Spleen (tissue), 11 donors: ENCODE measurements around the gene SLC18A3. TPM values are rescaled to one million over a fixed set of nuclear protein-coding genes. Genes with fewer than 3 reads are reported as not detected.

Experiments
- DNase-seq: peaks from one replicate; pipeline ENCODE4 v3.0.0-alpha.2; 2020
- H3K27ac ChIP-seq, 8 donors: fragments of 200-600 bp; sonication (generic) in 7 of 8; 1 replicate in 4 of 8; 2 replicates in 4 of 8; pipeline versions ENCODE4 v1.5.0 to v1.8.0; 2016 to 2021; ENCODE audit warnings: inconsistent platforms in 4 of 8, mild to moderate bottlenecking in 4 of 8, moderate library complexity in 1 of 8
- H3K27me3 ChIP-seq, 7 donors: fragments of 200-600 bp; sonication (generic) in 6 of 7; replicated peaks in 1 of 7; 1 replicate in 4 of 7; 2 replicates in 3 of 7; pipeline versions ENCODE4 v1.5.0 to v1.8.0; 2016 to 2021; ENCODE audit warnings: inconsistent platforms in 3 of 7, mild to moderate bottlenecking in 1 of 7
- H3K36me3 ChIP-seq, 6 donors: fragments of 200-600 bp; sonication (generic) in 5 of 6; 1 replicate in 4 of 6; 2 replicates in 2 of 6; pipeline versions ENCODE4 v1.5.0 to v1.8.0; 2016 to 2021; ENCODE audit warnings: inconsistent platforms in 2 of 6
- H3K4me1 ChIP-seq, 6 donors: fragments of 200-600 bp; sonication (generic) in 5 of 6; 1 replicate in 3 of 6; 2 replicates in 3 of 6; pipeline versions ENCODE4 v1.5.0 to v1.8.0; 2016 to 2021; ENCODE audit warnings: inconsistent platforms in 3 of 6
- H3K4me3 ChIP-seq, 8 donors: fragments of 200-600 bp; sonication (generic) in 7 of 8; 1 replicate in 4 of 8; 2 replicates in 4 of 8; pipeline versions ENCODE4 v1.5.0 to v1.8.0; 2016 to 2021; ENCODE audit warnings: inconsistent platforms in 4 of 8, mild to moderate bottlenecking in 4 of 8, moderate library complexity in 2 of 8
- H3K9me3 ChIP-seq, 8 donors: fragments of 200-600 bp; sonication (generic) in 7 of 8; 1 replicate in 4 of 8; 2 replicates in 4 of 8; pipeline versions ENCODE4 v1.5.0 to v1.8.0; 2016 to 2021; ENCODE audit warnings: inconsistent platforms in 4 of 8
- CTCF ChIP-seq, 11 experiments: fragments of 200-600 bp in 7 of 11; fragments of 450-650 bp in 4 of 11; sonication (generic) in 4 of 11; IDR thresholded peaks in 8 of 11; conservative IDR thresholded peaks in 3 of 11; 1 replicate in 7 of 11; 2 replicates in 4 of 11; pipeline versions ENCODE4 v1.4.0 to v1.8.0; 2016 to 2021; ENCODE audit warnings: antibody characterized with exemption in 11 of 11, inconsistent platforms in 4 of 11, mild to moderate bottlenecking in 1 of 11
- POLR2A ChIP-seq, 3 donors: fragments of 450-650 bp; IDR thresholded peaks; one replicate each; pipeline ENCODE4 v1.5.1; 2017; ENCODE audit warnings: antibody characterized with exemption in 3 of 3, mild to moderate bottlenecking in 1 of 3
- POLR2AphosphoS5 ChIP-seq, 3 donors: sonication (generic); formaldehyde crosslinking; IDR thresholded peaks; one replicate each; pipeline ENCODE4 v1.5.1; 2017; ENCODE audit warnings: antibody characterized with exemption in 3 of 3
- WGBS, 5 donors: extraction: QIAGEN DNeasy Blood & Tissue Kit in 3 of 5; methylation state at CpG; one replicate each; pipeline versions ENCODE4 v1.1.5 to v1.1.7; 2013 to 2018; 5-methylcytosine and 5-hydroxymethylcytosine counted together
- intact Hi-C: fragments of 100-400 bp; cut with DNase I; formaldehyde crosslinking; loops from one replicate; pipeline ENCODE4 v1.15.0; 2023; ENCODE audit warnings: low total_unique reads
- polyA plus RNA-seq, 3 donors: library from polyadenylated mRNA; stranded (reverse); fragments of 200-250 nt; gene quantifications; one replicate each; pipeline ENCODE4 v1.2.1, GENCODE V29; 2013
- total RNA-seq, 7 donors: library from RNA; depleted of rRNA in 3 of 7; stranded (reverse); fragments of >200 nt in 3 of 7; fragmentation: NEBNext Ultra II Directional in 4 of 7; extraction: Animal tissue kit (Norgen Biotek cat#: 25700) in 4 of 7; gene quantifications; one replicate each; pipeline versions ENCODE4 v1.1.0 to v1.2.1, GENCODE V29; 2016 to 2021
- donor health status: healthy with polysubstance abuse.
- donor health status: DM: no; HTN: no; CAD: no; lungs with moderate emphysema.
- donor health status: DM: no; HTN: no; CAD: no.
- donor health status: Bipolar disorder and iron deficiency.
- donor health status: healthy.
- donor health status: DM: no; HTN: no; CAD: no.
- donor health status: DM: yes; HTN: yes; CAD: no.

The SLC18A3 gene
- total and polyA plus RNA-seq, 10 donors: not detected

GRCh38 chr10:49657606-49658005 lies 47.5 kb downstream of the SLC18A3 start:
- intact Hi-C loops: no loop called here
- H3K4me3 ChIP-seq: no peak overlapping the region
- no peak for DNase-seq
- 79 to 96% (median 94%) methylated on average over 1 of the region's 1 CpG for WGBS, 5 donors
- H3K27ac ChIP-seq: no peak overlapping the region
- peaks cover 0 to 38% (median 0%) of the 10 kb centered on the region in 7 donors for H3K27me3 ChIP-seq
- peaks cover 0 to 27% (median 24%) of the 10 kb centered on the region in 8 donors for H3K9me3 ChIP-seq
- TF ChIP-seq POLR2A (IDR thresholded peaks at IDR 0.05) (no peak), POLR2AphosphoS5 (IDR thresholded peaks at IDR 0.05) (no peak)
- no peaks in the 10 kb centered on the region for H3K36me3 ChIP-seq
- H3K4me1 ChIP-seq: no peaks in the 10 kb centered on the region

- intact Hi-C loops: no loop called here
- Histone ChIP-seq H3K27me3 (peaks cover 0 to 31% (median 0%) of the 10 kb centered on the region in 7 donors), H3K27ac (no peak overlapping the region), H3K9me3 (peaks cover 0 to 27% (median 24%) of the 10 kb centered on the region in 8 donors), H3K36me3 (no peaks in the 10 kb centered on the region), H3K4me1 (no peaks in the 10 kb centered on the region), H3K4me3 (no peak overlapping the region)
- WGBS, 5 donors: 58 to 68% (median 63%) methylated on average over 8 of the region's 8 CpGs
- no peak for TF ChIP-seq POLR2AphosphoS5 (IDR thresholded peaks at IDR 0.05)
- no peak for TF ChIP-seq CTCF (IDR thresholded peaks at IDR 0.05 in 8 of 11, conservative IDR thresholded peaks at IDR 0.05 in 3 of 11)
- TF ChIP-seq POLR2A (IDR thresholded peaks at IDR 0.05): no peak
- DNase-seq: no peak
These were observed 51.2 kb downstream of the SLC18A3 start for GRCh38 chr10:49661140-49661856.

Other genes starting within 250 kb of the SLC18A3 start
- not detected for gene DRGX, start 214.2 kb upstream of the SLC18A3 start, total RNA-seq
- under 1 TPM in 2 of 3 donors, not detected in 1; 0.03 to 0.11 TPM for gene DRGX, start 214.2 kb upstream of the SLC18A3 start, polyA plus RNA-seq
- gene ERCC6, start 71.2 kb upstream of the SLC18A3 start, total RNA-seq: 10 to 100 TPM; 20.0 to 32.7 (median 26.5) TPM
- 1 to 10 TPM; 2.7 to 3.9 (median 3.8) TPM for gene ERCC6, start 71.2 kb upstream of the SLC18A3 start, polyA plus RNA-seq
- not detected for gene CHAT, start 3.7 kb downstream of the SLC18A3 start, total RNA-seq
- not detected for gene CHAT, start 3.7 kb downstream of the SLC18A3 start, polyA plus RNA-seq
- not detected for gene C10orf53, start 69.3 kb downstream of the SLC18A3 start, total RNA-seq
- not detected for gene C10orf53, start 69.3 kb downstream of the SLC18A3 start, polyA plus RNA-seq
- gene OGDHL, start 152.0 kb downstream of the SLC18A3 start, total RNA-seq: 1 to 10 TPM in 1 of 7 donors, under 1 TPM in 4, not detected in 2; 0.09 to 1.6 (median 0.19) TPM
- gene OGDHL, start 152.0 kb downstream of the SLC18A3 start, polyA plus RNA-seq: under 1 TPM; 0.11 to 0.45 (median 0.20) TPM